GM21576 (cell line): ENCODE results near the gene WNT7A.

Source experiments
- ATAC-seq: cut with Tn5 transposase; IDR thresholded peaks from one replicate; pipeline ENCODE4 v1.9.1; 2021; ENCODE audit warnings: mild to moderate bottlenecking, moderate library complexity; ENCODE audit not compliant: unreplicated experiment

The WNT7A gene

DNA sequence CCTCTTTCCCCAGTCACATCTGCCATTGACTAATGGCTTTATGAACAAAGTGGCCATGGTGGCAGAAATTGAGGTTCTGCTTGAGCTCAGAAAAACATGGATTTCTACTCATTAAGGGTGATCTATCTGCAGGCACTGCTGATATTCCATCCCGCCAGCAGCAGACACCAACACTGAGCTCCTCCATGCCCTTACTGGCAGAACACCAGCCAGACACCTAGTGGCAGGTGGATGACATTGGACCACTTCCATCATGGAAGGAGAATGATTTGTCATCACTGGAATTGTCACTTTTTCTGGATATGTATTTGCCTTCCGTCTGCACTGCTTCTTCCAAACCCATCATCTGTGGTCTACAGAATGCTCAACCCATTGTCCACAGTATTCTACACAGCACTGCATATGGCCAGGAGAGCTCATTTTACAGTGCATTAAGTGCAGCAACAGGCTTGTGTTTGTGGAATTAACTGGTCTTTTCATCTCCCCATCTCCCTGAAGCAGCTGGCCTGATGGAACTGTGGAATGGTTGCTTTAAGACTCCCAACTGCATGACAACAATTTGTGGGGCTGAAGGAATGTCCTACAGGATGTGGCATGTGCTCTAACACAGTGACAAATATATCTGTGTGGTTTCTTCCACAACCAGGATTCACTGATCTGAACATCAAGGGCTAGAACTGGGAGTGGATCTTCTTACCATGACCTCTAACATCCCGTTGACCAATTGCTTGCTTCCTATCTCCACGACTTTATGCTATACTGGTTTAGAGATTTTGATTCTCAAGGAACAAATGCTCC lies 103.4 kb downstream of the WNT7A start:
- no peak for ATAC-seq

DNA sequence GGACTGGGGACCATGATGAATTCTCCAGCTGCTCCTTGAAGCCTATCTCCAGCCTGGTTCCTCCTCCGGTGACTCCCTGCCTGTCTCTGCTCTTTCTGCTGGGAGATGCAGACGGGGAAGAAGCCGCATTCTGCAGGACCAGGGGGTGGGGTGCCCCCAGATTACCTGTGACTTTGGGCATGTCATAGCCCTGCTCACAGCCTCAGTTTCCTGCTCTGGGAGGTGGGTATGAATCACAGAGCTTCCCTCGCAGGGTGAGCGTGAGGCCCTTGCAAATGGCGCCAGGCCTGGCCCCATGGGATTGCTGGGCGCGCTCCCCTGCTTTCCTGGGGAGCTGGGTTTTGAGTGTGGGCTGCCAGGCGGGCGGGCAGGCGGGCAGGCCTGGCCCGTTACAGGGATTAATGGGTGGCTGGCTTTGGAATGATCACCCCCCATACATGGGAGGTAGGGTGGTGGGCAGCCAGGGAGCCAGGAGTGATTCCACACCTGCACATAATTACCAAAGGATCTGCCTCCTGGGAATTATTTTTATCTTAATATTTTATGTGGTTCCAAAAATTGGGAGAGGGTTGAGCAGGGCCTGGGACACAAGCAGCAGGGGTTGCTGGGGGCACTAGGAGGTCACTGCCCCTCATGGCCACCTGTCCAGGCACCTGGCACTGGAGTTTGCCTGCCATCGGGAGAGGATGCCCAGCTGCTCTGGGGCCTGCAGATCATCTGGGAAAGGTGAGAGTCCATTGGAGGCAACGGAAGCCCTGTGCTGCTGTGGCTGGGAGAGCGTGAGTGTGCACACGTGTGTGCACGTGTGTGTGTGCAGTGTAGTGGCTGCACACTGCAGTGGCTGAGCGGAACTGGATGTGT lies 106.8 kb downstream of the WNT7A start:
- no peak for ATAC-seq

DNA sequence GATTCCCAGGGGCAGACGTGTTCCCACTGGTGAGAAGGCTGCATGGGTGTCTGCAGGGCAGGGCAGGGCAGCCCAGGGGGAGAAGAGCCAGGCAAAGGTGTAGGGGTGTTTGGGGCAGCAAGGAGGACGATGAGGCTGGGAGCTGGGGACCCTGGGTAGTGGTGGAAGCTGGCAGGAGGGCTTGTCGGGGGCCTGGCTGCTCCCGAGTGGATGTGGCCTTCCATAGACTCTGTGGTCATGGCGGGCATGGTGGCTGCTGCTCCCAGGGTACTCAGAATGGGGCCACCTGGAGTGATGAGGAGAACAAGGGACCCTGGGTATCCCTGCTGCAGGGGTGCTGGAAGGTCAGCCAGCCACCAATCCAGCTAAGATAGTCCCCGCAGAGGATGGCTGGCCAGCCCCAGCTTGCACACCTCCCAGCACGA lies 107.5 kb downstream of the WNT7A start:
- ATAC-seq, result no peak

DNA sequence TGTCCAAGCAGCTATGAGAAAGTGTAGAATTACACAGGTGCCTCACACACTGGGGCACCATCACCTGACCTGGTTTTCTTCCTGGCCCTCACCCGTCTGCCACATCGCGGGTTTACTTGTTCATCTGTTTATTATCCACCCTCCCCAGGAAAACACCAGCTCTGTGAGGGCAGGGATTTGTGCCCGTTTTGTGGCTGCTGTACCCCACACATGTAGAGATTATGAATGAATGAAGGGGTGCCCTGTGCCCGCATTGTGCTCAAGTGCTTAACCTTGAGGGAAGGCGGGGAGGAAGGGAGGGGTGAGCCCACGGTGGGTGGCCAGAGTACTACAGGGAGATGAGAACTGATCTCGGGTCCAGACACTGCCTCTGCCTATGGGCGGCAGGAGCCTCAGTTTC lies 108.4 kb downstream of the WNT7A start:
- no peak for ATAC-seq

DNA sequence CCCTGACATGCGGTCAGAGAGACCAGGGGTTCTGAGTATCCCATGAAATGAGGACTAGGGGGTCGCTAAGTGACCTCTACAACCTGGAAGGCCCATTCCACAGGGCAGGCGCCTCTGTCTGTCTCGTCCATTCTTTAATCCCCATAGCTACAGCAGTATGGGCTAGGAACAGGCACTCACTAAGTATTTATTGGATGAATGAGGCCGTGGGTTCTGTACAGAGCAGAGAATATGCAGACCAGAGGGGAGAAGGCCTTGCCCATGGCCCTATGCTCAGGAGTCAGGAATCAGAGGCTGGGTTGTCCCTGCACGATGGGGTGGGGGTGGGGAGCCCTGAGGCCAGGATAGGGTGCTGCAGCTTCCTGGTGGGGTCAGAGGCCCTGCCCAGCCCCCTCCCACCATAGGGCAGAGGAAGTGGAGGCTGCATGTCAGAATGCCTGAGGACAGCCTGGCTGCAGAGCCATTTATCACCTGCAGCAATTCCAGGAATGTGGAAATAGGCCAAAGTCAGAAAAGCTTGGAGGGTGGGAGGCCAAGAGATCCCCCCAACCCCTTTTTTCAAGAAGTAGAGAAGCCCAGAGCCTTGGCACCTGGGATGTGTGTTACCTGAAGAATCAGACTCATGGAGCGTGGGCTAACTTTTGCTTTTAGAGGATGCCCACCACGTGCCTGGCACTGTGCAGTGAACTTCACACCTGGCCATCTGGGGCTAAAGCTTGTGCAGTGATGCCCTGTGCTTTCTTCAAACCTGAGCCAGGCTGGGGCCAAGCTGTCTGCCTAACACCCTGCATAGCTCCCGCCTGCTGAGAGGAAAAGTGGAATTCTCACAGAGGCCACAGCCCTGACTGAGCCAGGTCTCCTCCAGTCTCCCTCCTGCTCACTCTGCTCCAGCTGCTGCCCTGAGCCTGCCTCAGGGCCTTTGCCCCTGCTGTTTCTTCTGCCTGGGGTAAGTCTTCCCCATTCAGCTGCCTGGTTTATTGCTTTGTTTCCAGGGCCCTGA lies 109.4 kb downstream of the WNT7A start:
- no peak for ATAC-seq

DNA sequence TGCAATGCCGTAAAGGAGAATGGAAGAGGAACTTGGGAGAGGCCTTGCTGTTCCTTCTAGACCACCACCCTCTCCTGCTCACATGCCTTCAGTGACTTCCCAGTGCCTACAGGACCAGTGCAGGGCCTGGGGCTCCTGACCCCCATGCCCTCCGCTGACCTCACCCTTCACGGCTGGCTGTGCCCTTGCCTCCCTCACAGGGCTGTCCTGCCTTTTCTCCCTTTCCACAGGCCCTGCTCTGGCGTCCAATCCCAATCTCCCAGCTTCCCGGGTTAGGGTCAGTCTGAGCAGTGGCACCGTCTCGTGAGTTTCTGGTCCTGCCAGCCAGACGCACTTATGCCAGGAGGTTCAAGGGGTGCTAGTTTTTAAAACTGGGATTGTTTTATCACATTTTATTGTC lies 110.4 kb downstream of the WNT7A start:
- ATAC-seq, result no peak

DNA sequence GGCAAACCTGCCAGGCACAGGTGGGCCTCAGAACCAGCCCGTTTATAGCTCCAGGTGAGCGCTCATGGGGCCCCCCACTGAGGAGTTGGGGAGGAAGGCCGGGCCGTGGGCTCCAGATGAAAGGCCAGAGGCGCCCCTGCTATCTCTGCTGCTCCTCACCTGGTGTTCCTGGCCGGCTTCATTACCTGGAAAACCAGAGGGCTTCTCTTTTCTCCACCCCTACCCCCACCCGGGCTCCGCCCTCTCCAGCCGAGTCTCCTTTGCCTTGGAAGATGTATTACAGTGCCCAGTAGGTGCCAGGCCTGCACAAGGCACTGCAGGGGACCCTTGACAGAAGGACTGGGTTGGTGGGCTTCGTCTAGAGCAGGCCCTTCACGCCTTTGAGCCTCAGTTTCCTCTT lies 111.4 kb downstream of the WNT7A start:
- no peak for ATAC-seq

DNA sequence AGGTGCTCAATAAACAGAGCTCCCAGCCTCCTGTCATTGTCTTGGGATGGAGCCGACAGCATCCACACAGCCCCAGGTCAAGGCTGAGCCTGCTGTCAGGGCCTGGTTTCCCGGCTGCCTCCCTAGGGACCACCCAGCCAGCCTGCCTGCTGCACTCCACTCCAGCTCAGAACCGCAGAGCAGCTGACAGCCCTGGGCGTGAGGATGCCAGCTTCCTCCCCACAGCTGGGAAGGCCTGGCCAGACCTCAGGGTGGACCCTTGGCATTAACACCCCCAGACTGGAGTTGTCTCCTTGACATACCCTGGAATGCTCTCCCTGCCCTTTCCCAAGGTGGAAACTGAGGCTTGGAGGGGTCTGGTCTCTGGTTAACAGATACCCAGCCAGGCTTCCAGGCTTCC lies 112.0 kb downstream of the WNT7A start:
- ATAC-seq, result no peak

DNA sequence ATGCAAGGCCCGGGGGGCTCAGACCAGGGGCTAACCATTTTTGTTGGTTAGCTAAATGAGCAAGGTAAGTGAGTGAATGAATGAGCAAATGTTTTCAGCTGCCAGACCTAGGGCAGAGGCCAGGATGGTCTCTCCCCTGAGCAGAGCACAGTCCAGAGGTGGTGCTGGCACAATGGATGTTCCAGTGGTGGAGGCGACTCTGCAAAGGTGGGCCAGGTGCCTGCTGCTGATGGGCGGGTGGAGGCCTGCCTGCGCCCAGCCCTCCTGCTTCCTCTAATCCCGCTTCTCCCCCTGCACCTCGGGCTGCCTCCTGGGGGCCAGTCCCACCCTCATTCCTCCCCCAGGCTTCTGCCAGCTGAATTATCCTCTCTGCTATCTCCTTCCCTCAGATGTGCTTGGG lies 112.8 kb downstream of the WNT7A start:
- no peak for ATAC-seq
